HG03159 (cell line): ENCODE data around the gene C19orf25.
"Not testable (repeated sequence)": the region's sequence is repeated elsewhere in the genome, so short reads cannot be mapped to it uniquely, and the experiment has no call there.

ENCODE experiments used
- ATAC-seq: cut with Tn5 transposase; IDR thresholded peaks from one replicate; pipeline ENCODE4 v1.9.1; 2021; ENCODE audit warnings: mild to moderate bottlenecking, moderate library complexity; ENCODE audit not compliant: unreplicated experiment

C19orf25 gene

GRCh38 chr19:1512671-1513498 lies 33.9 kb upstream of the C19orf25 start, which contains the start of gene ADAMTSL5:
TSS of gene ADAMTSL5 (minus strand) at chr19:1513019. CDS start at chr19:1510943, 2,076 bp downstream.
- ATAC-seq, result no peak

GRCh38 chr19:1511318-1512317 lies 32.6 kb upstream of the C19orf25 start:
- ATAC-seq, result no peak

GRCh38 chr19:1510807-1511206 lies 31.8 kb upstream of the C19orf25 start:
- ATAC-seq, result no peak

- no peak for ATAC-seq
These were observed 31.4 kb upstream of the C19orf25 start for GRCh38 chr19:1510442-1510806.

- no peak for ATAC-seq
These were observed 30.8 kb upstream of the C19orf25 start for GRCh38 chr19:1509602-1510441.

- no peak for ATAC-seq
These were observed 29.5 kb upstream of the C19orf25 start for GRCh38 chr19:1508507-1508856.

- no peak for ATAC-seq
These were observed 28.9 kb upstream of the C19orf25 start for GRCh38 chr19:1507763-1508506.

- ATAC-seq, result no peak
These were observed 28.2 kb upstream of the C19orf25 start for GRCh38 chr19:1507192-1507660.

GRCh38 chr19:1505991-1506881 lies 27.2 kb upstream of the C19orf25 start:
- no peak for ATAC-seq

GRCh38 chr19:1505012-1505411 lies 26.0 kb upstream of the C19orf25 start:
- ATAC-seq, result no peak

GRCh38 chr19:1503925-1504773 lies 25.1 kb upstream of the C19orf25 start:
- ATAC-seq, result no peak

GRCh38 chr19:1503089-1503924 lies 24.3 kb upstream of the C19orf25 start:
- no peak for ATAC-seq

GRCh38 chr19:1502433-1503088 lies 23.5 kb upstream of the C19orf25 start:
- ATAC-seq, result no peak

- no peak for ATAC-seq
These were observed 22.2 kb upstream of the C19orf25 start for GRCh38 chr19:1501200-1501595.

GRCh38 chr19:1499231-1499630 lies 20.2 kb upstream of the C19orf25 start:
- not testable (repeated sequence) for ATAC-seq

GRCh38 chr19:1497578-1498235 lies 18.7 kb upstream of the C19orf25 start:
- ATAC-seq, result no peak
